Hippocampal formation (tissue), 2 donors: ENCODE measurements around the gene SMC5.
"Not testable (repeated sequence)": the region's sequence is repeated elsewhere in the genome, so short reads cannot be mapped to it uniquely, and the experiment has no call there.

Experiments
- DNase-seq, 2 donors: peaks; one replicate each; lab custom pipeline; 2025; lab: John Stamatoyannopoulos, UW

SMC5 gene

GRCh38 chr9:70263421-70263820 lies 4.6 kb downstream of the SMC5 start:
- DNase-seq, result no peak

GRCh38 chr9:70278305-70278704 lies 19.5 kb downstream of the SMC5 start:
- no peak for DNase-seq

DNA sequence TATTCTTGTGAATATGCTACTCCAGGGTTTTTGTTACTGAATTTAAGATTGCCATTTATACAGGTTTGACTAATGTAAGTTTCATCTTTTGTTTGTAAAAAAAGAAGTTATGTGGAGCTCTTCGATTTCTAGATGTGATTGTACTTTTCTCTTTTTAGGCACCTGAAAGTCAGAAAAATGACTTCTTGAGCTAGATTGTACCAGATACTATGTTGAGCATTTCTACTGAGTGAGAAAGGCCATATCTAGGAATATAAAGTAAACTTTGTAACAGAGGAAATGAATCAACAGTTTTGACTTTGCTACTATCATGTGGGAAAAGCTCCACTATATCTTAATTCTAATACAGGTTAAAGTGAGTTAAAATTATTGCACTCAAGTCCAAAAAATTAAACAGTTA lies 25.1 kb downstream of the SMC5 start:
- no peak for DNase-seq

DNA sequence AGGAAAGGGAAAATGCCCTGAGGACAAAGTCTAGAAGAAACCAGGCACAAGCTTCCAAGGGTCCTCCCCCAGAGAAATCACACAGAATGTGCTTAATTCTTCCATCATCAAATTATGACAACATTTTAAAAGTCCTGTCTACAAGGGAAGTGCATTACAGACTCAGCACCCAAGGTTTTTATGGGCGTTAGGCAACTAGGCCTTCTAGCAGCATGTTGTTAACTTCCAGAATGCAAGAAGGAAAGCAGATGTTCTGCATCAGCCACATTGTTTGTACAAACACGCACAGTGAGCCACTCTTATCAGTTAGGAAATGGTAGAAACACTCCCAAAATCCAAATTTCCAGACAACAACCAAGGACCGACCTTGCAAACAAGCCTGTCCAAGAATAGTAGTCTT lies 26.5 kb downstream of the SMC5 start:
- no peak for DNase-seq

- no peak for DNase-seq
These were observed 27.3 kb downstream of the SMC5 start for GRCh38 chr9:70285981-70286598.

- no peak for DNase-seq
These were observed 31.8 kb downstream of the SMC5 start for GRCh38 chr9:70290626-70291025.

- DNase-seq, result no peak
These were observed 32.7 kb downstream of the SMC5 start for GRCh38 chr9:70291446-70291845.

GRCh38 chr9:70292253-70292652 lies 33.5 kb downstream of the SMC5 start:
- no peak for DNase-seq

GRCh38 chr9:70293214-70293613 lies 34.4 kb downstream of the SMC5 start:
- no peak for DNase-seq

- no peak for DNase-seq
These were observed 38.4 kb downstream of the SMC5 start for GRCh38 chr9:70297141-70297540.

DNA sequence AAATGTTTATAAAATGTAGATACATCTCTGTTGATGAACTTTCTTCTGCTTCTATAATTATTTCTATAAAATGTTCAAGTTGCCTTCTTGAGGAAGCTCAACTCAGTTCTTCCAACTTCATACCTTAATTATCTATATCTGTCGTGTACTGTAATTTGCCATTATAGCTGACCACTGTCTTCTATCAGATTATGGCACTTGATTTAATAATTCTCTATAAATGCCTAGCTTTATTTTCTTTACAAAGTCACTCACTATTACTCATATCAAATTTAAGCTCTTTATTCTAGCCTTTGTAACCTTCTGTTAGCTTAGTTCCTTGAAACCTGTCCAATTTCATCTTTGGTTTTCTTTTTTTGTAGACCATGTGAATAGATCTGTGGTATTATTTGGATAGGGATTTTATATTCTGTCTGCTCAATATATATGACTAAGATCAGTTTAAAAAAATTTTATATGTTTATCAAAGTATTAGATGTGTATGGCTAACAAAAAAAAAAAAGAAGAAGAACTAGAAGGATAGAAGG lies 39.5 kb downstream of the SMC5 start:
- DNase-seq, result no peak

GRCh38 chr9:70303268-70303667 lies 44.5 kb downstream of the SMC5 start:
- DNase-seq, result no peak

GRCh38 chr9:70304810-70305209 lies 46.0 kb downstream of the SMC5 start:
- DNase-seq, result no peak

- DNase-seq, result no peak
These were observed 56.6 kb downstream of the SMC5 start for GRCh38 chr9:70315389-70315788.

- DNase-seq, result no peak
These were observed 59.2 kb downstream of the SMC5 start for GRCh38 chr9:70318002-70318401.

- DNase-seq, result no peak
These were observed 63.3 kb downstream of the SMC5 start for GRCh38 chr9:70322096-70322495.

- no peak for DNase-seq
These were observed 66.2 kb downstream of the SMC5 start for GRCh38 chr9:70324963-70325362.

GRCh38 chr9:70328625-70329024 lies 69.8 kb downstream of the SMC5 start:
- not testable (repeated sequence) for DNase-seq

DNA sequence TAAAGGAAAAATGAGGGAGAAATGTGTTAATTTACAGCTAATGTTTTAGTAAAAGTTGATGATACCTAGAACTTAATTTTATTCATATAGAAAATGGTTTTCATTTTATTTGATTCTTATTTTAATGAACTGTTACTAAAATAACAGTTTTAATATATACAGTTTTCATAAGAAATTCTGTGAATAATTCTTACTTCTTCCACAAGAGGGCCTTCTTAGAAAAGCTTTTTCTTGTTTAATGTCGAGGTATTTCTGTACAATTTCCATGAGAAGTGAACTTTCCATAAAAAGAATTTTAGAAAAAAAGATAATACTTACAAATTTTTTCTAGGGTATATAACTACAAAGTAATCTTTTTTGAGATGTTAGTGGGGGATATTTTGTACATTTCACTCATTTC lies 81.8 kb downstream of the SMC5 start:
- DNase-seq, result peak in 1 of 2 donors; percentile 64

DNA sequence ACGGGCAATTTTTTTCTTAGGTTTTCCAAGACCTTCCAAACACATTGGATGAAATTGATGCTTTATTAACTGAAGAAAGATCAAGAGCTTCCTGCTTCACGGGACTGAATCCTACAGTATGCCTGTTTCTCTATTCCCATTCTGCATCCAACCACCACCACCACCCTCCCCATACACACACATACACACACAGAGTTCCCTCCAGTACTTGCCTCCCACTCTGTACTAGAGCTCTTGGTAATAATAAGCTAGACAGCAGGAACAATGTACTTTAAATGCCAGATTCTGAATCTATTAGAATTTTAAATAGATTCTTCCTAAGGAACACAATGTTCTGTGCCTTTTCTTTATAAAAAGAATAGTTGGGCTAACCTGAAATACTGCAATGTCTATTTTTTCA lies 88.3 kb downstream of the SMC5 start:
- DNase-seq, result peak in 1 of 2 donors; percentile 41

- no peak for DNase-seq
These were observed 93.6 kb downstream of the SMC5 start for GRCh38 chr9:70352356-70352755.

DNA sequence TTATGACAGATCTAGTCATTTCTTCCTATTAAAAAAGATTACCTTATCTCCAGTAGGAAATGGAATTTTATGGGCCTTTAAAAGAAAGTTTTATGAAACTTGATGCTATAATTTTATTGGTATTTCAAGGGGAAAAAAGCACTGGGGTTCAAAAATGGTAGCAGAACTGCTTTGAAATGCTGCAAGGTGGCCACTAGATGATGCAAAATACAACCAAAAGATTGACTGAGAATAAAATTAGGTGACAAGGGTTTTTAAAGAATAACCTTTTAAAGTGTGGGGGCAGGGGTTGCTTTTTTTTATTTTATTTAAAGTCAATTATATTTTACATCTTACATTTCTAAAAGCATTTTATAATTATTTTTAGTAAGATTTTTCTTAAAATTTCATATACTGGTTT lies 94.0 kb downstream of the SMC5 start:
- peak in 1 of 2 donors; percentile 38 for DNase-seq

- DNase-seq, result no peak
These were observed 97.0 kb downstream of the SMC5 start for GRCh38 chr9:70355801-70356200.

DNA sequence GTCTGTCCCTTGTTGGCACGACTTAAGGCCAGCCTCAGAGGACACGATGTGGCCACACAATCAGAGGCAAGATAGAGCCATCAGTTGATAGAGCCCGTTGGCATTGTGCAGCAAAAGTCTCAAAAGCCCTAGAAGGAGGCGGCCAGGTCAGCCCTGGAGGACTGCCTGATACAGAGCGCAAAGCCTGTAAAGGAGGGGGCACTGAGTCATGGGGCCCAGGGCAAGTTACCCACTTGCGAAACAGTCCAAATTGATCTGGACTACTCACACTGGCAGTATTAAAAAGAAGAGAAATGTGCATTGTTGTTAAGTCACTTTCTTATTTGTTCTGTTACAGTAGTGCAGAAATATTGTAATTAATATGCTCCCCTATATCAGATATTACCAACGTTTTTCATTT lies 104.2 kb downstream of the SMC5 start:
- DNase-seq, result no peak
